D721Med (cell line): ENCODE measurements around the gene CAMK2N2.

ENCODE experiments used
- DNase-seq: peaks from one replicate; pipeline ENCODE4 v3.0.0; 2011; ENCODE audit warnings: low spot score; ENCODE audit not compliant: insufficient read length
- FAIRE-seq: peaks from 2 replicates; lab custom pipeline; 2011; peaks lifted over from hg19 to GRCh38; lab: Jason Lieb, UNC
- CTCF ChIP-seq: IDR thresholded peaks from 2 replicates; pipeline ENCODE4 v1.5.1; 2012; ENCODE audit warnings: mild to moderate bottlenecking, control low read depth; ENCODE audit not compliant: insufficient read depth; ENCODE audit errors: missing control alignments

Gene CAMK2N2

GRCh38 chr3:184234671-184235380 is 26.5 kb downstream of the CAMK2N2 start:
- DNase-seq (peak; percentile 11), FAIRE-seq (no peak)
- no peak for TF ChIP-seq CTCF

DNA sequence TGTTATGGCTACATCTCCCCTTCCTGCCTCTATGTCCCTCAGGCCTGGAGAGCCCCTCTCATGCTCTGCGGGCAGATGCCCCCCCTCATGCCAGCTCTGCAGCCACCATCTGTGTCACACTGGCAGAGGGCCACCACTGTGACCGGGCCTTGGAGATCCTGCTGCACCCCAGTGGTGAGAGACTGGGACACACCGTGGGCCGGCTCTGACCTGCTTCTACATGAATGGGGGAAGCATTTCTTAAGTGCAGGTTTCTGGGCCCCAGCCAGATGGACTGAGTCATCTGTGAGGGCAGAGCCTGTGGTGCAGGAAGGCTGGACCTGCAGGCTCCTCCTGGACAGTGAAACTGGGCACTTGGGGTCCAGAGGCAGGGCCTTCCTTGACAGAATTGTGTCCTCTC is 27.1 kb downstream of the CAMK2N2 start:
- no peak for FAIRE-seq
- no peak for DNase-seq
- no peak for TF ChIP-seq CTCF

DNA sequence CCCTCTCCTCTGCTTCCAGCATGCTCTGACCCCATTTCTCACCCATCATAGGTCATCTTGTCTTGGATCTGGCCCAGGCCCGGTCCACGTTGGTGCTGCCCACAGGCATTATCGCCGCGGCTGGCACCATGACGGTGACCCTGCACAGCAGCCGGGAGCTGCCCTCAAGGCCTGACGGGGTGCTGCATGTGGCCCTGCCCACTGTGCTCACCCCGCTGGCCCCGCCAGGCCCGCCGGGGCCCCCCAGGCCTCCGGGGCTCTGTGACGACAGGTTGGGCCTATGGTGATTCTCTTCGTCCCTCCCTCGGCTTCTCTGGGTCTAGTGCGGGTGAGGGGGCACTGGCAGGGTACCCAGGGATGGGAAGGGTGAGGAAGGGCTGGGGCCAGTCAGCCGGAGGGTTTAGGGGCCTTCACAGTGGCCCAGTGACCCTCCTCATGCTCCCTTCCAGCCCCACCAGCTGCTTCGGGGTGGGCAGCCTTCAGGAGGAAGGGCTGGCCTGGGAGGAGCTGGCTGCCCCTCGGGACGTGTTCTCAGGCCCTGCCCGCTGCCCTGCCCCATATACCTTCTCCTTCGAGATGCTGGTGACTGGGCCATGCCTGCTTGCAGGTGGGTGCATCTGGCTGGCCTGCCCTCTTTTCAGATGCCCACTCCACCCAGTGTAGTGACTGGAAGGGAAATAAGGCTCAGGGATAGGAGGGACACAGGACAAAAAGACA is 28.1 kb downstream of the CAMK2N2 start:
- TF ChIP-seq CTCF: no peak
- no peak for DNase-seq
- no peak for FAIRE-seq

DNA sequence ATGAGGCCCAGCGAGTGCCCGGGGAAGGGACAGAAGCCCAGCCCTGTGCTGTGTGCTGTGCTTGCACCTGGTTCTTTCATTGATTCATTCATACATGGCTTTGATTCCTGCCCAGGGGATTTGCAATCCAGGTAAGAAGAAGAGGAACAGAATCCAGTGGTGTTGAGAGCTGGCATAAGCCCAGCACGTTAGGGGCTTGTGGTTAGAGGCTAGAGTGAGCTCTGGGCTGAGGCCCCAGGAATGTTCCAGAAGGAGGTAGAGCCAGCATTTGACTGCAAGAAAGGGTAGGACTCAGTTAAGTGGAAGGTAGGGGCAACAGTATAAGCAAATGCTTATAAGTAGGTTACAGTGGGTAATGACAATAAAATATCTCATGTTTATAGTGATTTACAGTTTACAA is 29.7 kb downstream of the CAMK2N2 start:
- DNase-seq (no peak), FAIRE-seq (no peak)
- TF ChIP-seq CTCF: no peak

GRCh38 chr3:184230603-184231528 is 30.5 kb downstream of the CAMK2N2 start:
- DNase-seq (no peak), FAIRE-seq (no peak)
- no peak for TF ChIP-seq CTCF

GRCh38 chr3:184230081-184230602 is 31.2 kb downstream of the CAMK2N2 start:
- no peak for TF ChIP-seq CTCF
- DNase-seq (peak; percentile 58), FAIRE-seq (no peak)
